HG03571 (cell line): ENCODE results near the gene INIP.
A peak's percentile ranks its signal among the peaks of the same experiment; 100 is the strongest.
"Not testable (repeated sequence)": the region's sequence is repeated elsewhere in the genome, so short reads cannot be mapped to it uniquely, and the experiment has no call there.

ENCODE experiments used
- ATAC-seq: cut with Tn5 transposase; IDR thresholded peaks from one replicate; pipeline ENCODE4 v1.9.1; 2021; ENCODE audit not compliant: unreplicated experiment

The INIP gene

GRCh38 chr9:112743216-112743836 is 25.4 kb upstream of the INIP start:
- ATAC-seq, result no peak

GRCh38 chr9:112734892-112735291 is 17.0 kb upstream of the INIP start:
- ATAC-seq, result no peak

DNA sequence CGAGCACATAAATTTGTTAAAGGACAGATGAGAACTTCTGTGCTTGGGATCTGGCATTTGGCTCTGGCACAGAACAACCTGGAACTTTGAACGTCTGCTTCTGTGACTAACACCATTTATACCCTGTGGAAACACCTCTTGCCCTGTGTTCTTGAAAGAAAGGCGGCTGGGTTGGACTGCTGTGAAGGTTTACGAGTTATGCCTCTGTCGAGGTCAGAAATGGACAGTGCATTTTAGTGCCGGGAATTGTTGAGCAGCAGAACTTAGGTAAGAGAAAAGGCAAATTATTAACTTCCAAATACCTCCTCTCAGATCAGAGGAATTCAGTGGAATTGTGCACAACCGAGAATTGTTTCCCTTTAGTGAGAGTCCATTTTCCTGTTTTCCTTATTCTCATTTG is 14.1 kb upstream of the INIP start:
- no peak for ATAC-seq

DNA sequence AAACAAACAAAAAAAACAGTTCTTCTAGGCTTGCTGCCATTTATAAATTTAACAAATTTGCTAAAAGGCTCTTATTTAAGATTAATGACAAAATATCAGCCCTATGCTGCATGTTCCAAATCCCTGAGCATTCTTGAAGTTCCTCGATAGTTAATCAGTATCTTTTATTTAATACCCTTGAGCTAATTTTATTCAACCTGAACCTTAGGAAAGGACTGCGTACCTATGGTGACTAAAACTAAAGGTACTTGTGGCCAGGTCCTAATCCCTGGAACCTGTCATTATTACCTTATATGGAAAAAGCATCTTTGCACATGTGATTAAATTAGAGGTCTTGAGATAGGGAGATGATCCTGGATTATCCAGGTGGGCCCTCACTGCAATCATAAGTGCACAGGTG is 10.5 kb upstream of the INIP start:
- ATAC-seq, result no peak

DNA sequence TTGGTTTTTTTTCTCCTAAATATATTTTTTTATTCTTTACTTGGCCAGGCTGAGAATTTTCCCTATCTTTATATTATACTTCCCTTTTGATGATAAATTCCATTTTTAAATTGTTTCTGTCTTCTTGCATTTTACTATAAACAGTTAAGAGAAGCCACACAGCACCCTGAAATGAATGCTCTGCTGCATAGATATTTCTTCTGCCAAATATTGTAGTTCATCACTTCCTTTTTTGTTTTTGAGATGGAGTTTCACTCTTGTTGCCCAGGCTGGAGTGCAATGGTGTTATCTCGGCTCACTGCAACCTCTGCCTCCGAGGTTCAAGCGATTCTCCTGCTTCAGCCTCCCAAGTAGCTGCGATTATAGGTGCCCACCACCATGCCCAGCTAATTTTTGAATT is 8.5 kb upstream of the INIP start:
- ATAC-seq, result no peak

DNA sequence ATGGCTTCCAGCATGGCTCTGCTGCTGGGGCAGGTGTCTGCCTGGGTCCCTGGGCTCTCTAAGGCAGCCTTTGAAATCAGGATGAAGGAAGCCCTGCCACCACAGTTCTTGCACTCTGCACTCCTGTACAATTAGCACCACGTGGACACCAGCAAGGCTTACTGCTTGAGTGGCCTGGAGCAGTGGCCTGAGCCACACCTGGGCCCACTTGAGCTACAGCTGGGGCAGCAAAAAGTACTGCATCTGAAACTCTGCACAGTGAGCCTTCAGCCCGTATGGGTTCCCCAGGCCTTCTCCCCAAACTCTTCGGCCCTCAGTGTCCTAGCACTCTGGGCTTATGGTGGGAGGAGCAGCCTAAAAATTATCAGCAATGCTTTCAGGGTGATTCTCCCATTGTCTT is 8.0 kb upstream of the INIP start:
- ATAC-seq, result no peak

DNA sequence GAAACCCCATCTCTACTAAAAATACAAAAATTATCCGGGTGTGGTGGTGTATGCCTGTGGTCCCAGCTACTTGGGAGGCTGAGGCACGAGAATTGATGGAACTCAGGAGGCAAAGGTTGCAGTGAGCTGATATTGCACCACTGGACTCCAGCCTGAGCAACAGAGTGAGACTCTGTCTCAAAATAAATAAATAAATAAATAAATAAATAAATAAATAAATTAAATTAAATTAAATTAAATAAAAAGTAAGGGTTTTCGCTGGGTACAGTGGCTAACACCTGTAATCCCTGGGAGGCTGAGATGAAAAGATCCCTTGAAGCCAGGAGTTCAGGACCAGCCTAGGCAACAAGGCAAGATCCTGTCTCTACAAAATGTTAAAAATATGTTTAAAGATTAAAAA is 4.8 kb upstream of the INIP start:
- ATAC-seq, result not testable (repeated sequence)

DNA sequence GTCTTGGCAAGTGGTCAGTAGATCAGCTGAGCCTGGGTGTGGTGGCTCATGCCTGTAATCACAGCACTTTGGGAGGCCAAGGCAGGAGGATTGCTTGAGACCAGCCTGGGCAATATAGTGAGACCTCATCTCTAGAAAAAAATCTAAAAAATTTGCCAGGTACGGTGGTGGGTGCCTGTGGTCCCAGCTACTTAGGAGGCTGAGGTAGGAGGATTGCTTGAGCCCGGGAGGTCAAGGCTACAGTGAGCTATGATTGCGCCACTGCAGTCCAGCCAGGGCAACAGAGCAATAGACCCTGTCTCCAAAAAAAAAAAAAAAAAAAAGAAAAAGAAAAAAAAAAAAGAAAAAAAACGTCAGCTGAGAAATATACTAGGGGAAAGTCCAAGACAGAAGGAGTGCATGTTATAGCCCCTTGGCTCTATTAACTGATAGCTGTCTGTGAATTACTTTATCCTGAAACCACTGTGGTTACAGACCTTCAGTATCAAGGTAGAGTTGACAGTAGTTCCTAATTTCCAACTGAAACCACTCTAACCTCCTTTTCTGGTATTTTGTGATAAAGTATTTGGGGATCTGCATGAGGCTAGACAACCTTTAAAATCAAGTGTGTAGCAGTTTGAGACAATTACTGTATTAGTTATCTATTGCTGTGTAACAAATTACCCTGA is 2.3 kb upstream of the INIP start:
- no peak for ATAC-seq

- ATAC-seq, result no peak
Measured at GRCh38 chr9:112719696-112720095, 1.8 kb upstream of the INIP start.

DNA sequence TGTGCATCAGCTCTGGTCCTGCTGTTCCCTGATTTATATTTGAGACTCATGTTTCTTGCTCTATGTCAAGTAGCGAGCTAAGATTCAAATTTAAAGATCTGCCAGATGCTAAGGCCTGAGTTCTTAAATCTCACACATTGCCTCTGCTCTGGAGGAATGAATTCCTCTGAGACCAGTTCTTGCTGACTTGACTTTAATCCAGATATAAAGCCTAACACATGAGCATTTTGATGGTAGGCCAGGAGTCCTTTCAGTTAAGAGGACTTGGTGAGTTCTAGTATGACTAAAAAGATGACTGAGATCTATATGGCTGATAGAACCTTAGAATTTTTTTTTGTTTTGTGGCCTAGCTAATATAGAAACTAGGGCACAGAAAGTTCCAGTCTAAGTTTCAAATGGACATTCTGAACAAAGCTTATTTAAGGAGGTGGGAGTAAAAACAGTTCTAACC is 1.3 kb upstream of the INIP start:
- no peak for ATAC-seq

DNA sequence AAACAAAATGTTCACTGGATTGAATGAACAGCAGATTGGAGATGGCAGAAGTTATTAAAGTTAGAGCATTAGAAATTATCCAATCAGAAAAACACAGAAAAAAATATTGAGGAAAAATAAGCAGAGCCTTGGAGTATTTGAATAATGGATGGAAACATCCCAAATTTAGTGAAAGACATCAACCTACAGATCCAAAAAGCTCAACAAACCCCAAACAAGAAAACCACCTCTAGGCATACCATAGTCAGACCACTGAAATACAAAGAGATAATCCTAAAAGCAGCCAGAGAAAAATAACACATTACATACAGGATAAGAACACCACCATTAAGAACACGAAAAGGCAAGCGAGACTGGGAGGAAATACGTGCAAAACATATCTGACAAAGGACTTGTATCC is 5.2 kb downstream of the INIP start:
- ATAC-seq, result no peak

DNA sequence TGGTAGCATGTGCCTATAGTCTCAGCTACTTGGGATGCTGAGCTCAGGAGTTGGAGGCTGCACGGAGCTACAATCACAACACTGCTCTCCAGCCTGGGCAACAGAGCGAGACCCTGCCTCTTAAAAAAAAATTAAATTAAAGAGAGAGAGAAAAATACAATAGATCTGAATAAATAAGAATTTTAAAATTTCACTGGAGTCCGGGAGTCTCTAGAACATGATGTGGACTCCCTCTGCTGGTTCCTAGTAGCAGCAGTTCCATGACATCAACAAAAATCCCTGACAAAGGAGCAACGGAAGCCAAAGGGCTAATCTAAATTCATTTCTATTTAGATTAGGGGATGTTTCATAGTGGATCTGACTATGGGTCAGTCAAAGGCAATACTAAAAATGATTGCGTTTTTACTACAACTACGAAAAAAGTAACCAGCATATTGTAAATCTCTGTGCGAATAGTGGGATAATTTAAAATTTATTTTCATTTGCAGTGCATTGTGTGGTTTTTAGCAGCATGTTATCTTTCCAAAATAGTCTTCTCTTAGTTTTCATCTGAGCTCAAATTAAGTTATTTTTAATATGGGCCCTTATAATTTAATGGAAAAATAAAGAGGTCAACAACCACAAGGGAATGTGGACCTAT is 6.7 kb downstream of the INIP start:
- no peak for ATAC-seq

GRCh38 chr9:112705768-112706427 is 12.0 kb downstream of the INIP start:
- no peak for ATAC-seq

DNA sequence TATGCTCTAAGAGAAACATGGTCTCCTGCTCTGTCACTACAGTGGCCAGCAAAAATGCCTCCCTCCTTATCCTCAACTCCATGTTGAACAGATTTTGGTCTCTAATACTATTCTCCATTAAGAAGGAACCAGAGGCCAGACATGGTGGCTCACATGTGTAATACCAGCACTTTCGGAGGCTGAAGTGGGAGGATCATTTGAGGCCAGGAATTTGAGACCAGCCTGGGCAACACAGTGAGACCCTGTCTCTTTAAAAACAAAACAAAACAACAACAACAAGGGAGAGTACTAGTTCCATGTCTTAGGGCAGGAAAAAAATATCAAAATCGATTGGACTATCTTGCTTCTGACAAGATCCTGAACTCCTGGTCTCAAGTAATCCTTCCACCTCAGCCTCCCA is 14.6 kb downstream of the INIP start:
- ATAC-seq, result no peak

- ATAC-seq, result no peak
Measured at GRCh38 chr9:112700085-112700484, 17.8 kb downstream of the INIP start.

DNA sequence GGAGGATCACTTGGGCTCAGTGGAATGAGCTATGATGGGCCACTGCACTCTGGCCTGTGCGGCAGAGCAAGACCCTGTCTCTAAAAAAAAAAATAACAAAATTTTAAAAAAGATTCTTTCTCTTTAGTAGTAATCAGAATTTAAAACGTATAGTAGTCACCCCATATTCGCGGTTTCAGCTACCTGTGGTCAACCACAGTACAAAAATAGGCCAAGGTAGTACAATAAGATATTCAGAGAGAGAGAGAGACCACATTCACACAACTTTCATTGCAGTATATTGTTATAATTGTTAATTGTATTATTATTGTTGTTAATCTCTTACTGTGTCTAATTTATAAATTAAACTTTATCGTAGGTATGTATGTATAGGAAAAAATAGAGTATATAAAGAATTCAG is 18.7 kb downstream of the INIP start:
- peak; percentile 76 for ATAC-seq

DNA sequence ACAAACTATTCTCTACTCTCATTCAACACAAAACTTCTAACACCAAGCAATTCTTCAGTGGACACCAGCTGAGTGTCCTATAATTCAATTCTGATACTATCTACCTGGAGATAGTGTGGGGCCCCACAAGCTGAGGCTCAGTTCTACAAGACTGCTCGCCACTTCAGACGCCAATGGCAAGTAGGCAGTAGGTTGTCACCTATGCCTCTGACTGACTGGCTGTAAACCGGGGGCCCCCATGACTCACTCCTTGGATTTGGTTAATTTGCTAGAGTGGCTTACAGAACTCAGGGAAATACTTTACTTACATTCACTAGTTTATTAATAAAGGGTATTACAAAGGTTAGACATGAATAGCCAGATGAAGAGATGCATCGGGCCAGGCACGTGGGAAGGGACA is 21.5 kb downstream of the INIP start:
- ATAC-seq, result no peak

GRCh38 chr9:112694706-112695555 is 23.0 kb downstream of the INIP start:
- no peak for ATAC-seq

DNA sequence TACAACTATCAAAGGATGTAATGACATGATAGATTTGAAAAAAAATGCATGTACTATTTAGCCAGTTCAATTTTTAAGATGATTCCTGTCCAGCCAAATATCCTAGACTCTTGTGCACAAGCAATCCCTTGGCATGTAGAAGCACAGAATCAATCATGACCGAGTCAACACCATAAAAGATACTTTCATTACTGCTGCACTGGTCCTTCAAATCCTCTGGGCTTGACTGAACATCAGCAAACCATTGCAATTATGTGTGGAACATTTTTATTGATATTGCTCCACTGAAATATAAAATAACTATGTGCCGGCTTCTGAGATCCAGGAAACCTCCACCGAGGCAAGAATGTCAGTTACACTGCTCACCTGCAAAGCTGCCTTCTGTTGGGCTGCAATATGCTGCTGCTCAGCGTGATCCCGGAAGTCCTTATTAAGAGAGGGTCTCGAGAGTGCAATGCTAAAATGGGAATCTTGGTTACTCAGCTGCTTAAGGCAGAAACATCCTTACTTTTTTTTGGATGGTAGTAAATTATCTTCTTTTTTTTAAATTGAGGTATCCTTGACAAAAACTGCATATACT is 28.7 kb downstream of the INIP start:
- ATAC-seq, result no peak

DNA sequence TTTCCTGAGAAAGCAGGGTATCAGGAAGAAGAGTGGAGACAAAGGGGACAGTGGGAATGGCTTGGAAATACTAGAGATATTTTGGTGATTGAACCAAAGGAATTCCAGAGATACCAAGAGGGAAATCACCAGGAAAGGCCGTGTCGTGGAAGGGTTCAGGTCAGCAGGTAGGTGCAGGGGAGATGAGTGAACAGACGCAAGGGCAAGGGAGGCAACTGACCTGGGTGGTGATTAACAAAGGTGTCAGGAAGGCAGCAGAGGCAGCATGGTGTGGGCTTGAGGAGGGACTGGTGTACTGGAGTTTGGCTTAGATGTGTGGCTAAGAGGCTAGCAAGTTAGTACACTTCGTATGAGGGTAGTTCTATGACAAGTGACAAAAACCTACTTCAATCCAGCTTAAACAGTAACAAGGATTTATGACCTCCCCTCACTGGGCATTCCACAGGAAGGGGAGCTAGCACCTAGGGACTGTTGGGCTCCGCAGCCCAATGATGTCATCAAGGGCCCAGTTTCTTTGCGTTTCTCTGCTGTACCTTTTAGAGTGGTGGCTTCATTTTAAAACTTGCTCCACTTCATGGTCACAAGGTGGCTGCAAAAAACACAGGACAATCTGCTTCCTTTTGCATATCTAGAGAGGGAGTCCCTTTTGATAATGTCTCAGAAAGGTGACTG is 37.0 kb downstream of the INIP start:
- no peak for ATAC-seq
